Parathyroid adenoma (tissue), 2 donors: Measurements from ENCODE around the gene DDX56.

ENCODE experiments used
- H2AFZ ChIP-seq: fragments of 300-600 bp; sonication (generic); one replicate; pipeline ENCODE4 v1.7.0; 2017; ENCODE audit warnings: antibody characterized with exemption, mild to moderate bottlenecking
- H3K27ac ChIP-seq: fragments of 300-600 bp; sonication (generic); one replicate; pipeline ENCODE4 v1.7.0; 2017
- H3K27me3 ChIP-seq: fragments of 300-600 bp; sonication (generic); one replicate; pipeline ENCODE4 v1.7.0; 2017; ENCODE audit warnings: low read length; ENCODE audit not compliant: control insufficient read depth, insufficient read depth
- H3K36me3 ChIP-seq: fragments of 300-600 bp; sonication (generic); one replicate; pipeline ENCODE4 v1.7.0; 2017; ENCODE audit warnings: low read length; ENCODE audit not compliant: control insufficient read depth, insufficient read depth
- H3K4me1 ChIP-seq: fragments of 300-600 bp; sonication (generic); one replicate; pipeline ENCODE4 v1.7.0; 2017; ENCODE audit warnings: control low read depth
- H3K4me2 ChIP-seq: fragments of 300-600 bp; sonication (generic); one replicate; pipeline ENCODE4 v1.7.0; 2017; ENCODE audit warnings: low read length
- H3K4me3 ChIP-seq: fragments of 300-600 bp; sonication (generic); one replicate; pipeline ENCODE4 v1.7.0; 2017; ENCODE audit warnings: low read depth, low read length
- H3K79me2 ChIP-seq: fragments of 300-600 bp; sonication (generic); one replicate; pipeline ENCODE4 v1.7.0; 2017; ENCODE audit warnings: control low read depth
- H3K9ac ChIP-seq: fragments of 300-600 bp; sonication (generic); one replicate; pipeline ENCODE4 v1.7.0; 2017; ENCODE audit warnings: mild to moderate bottlenecking
- H3K9me3 ChIP-seq: fragments of 300-600 bp; sonication (generic); one replicate; pipeline ENCODE4 v1.7.0; 2017; ENCODE audit warnings: low read length; ENCODE audit not compliant: control insufficient read depth
- TF ChIP-seq, protein P1 (sequence below): fragments of 300-600 bp; sonication (generic); IDR thresholded peaks from one replicate; pipeline ENCODE4 v1.7.0; 2017; ENCODE audit warnings: antibody characterized with exemption, mild to moderate bottlenecking
- donor health status: primary hyperparathyroidism.

The DDX56 gene, protein sequence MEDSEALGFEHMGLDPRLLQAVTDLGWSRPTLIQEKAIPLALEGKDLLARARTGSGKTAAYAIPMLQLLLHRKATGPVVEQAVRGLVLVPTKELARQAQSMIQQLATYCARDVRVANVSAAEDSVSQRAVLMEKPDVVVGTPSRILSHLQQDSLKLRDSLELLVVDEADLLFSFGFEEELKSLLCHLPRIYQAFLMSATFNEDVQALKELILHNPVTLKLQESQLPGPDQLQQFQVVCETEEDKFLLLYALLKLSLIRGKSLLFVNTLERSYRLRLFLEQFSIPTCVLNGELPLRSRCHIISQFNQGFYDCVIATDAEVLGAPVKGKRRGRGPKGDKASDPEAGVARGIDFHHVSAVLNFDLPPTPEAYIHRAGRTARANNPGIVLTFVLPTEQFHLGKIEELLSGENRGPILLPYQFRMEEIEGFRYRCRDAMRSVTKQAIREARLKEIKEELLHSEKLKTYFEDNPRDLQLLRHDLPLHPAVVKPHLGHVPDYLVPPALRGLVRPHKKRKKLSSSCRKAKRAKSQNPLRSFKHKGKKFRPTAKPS

DNA sequence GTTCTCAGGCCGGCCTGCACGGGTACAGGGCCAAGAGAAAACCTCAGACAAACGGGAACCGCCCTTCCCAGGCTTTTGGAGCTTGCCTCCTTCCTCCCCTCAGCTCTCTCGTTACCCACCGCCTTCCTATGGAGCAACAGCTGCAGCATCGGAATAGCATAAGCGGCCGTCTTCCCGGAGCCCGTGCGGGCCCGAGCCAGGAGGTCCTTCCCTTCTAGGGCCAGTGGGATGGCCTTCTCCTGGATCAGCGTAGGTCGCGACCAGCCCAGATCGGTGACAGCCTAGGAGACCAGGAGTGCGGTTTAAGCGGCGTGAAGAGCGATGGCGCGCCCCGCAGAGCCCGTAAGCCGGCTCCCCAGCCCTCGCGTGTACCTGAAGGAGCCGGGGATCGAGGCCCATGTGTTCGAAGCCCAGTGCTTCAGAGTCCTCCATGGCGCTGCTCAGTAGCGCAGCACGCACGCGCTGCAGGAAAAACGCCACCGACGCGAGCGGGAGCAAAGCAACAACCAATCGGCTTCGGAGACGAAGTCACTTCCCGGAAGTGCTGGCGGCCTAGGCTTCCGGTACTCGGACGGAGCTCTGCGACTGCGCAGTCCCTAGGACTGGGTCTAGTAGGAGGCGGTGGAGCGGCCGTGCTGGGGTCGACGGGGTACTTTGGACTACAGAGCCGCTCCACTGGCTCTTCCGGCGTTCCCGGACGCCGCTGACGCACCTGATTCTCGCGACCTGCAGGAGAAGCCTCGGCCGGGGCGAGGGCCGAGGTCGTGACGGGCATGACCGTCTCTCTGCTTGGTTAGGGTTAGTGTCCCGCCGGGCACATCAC, at the start of gene DDX56:
DDX56 (minus strand) TSS at position 445 of the 823 bp plus-strand sequence; CDS start at position 432, 13 bp downstream.
- peak within 1 kb of the TSS; percentile 82 for H3K4me3 ChIP-seq
- TF ChIP-seq, protein P1, sequence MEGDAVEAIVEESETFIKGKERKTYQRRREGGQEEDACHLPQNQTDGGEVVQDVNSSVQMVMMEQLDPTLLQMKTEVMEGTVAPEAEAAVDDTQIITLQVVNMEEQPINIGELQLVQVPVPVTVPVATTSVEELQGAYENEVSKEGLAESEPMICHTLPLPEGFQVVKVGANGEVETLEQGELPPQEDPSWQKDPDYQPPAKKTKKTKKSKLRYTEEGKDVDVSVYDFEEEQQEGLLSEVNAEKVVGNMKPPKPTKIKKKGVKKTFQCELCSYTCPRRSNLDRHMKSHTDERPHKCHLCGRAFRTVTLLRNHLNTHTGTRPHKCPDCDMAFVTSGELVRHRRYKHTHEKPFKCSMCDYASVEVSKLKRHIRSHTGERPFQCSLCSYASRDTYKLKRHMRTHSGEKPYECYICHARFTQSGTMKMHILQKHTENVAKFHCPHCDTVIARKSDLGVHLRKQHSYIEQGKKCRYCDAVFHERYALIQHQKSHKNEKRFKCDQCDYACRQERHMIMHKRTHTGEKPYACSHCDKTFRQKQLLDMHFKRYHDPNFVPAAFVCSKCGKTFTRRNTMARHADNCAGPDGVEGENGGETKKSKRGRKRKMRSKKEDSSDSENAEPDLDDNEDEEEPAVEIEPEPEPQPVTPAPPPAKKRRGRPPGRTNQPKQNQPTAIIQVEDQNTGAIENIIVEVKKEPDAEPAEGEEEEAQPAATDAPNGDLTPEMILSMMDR: no peak
- H3K4me1 ChIP-seq: peaks cover 20% of the 10 kb centered on the region
- H3K4me2 ChIP-seq: peak within 1 kb of the TSS; percentile 90
- H3K9ac ChIP-seq: peak within 1 kb of the TSS; percentile 39
- no peaks in the 10 kb centered on the region for H3K27me3 ChIP-seq
- H2AFZ ChIP-seq: peak within 1 kb of the TSS; percentile 82
- peak within 1 kb of the TSS; percentile 86 for H3K27ac ChIP-seq
- peaks cover 36% of the 10 kb centered on the region for H3K79me2 ChIP-seq
- H3K9me3 ChIP-seq: no peaks in the 10 kb centered on the region
- H3K36me3 ChIP-seq: no peaks in the 10 kb centered on the region

DNA sequence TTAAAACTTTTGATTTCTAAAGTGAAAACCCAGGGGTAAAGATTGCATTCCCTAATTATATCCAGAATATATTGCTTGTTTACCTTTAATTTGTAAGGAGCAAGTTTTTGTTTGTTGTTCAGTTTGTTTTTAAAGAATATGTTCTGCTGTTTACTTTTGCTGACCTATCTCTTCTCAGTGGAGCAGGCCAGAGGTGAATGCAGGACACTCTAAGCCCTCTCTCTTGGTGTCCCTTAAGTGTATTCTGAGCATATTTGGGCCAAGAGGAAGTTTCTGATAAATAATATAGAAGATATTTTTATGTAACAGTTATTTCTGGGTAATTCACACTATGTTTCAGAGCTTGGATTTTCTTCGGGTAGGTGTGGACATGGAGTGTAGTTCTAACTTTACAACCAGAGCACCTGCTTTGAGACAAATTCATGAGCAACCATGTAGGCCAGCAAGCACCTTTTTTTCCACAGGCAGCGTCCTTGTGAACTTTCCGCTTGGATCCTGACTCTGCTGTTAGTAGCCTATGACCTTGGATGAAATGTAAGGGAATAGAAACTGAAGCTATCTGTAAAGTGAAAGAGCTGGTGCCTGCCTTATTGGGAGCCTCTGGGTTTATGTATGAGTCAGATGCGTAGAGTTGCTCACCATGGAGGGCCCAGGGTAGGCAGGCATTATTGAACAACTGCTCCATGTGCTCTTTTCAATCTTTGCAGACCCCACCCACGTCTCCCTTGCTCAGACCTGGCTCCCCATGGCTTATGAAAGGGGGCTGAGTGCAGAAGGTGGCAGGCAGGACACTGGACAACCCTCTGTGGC, 48.8 kb upstream of the DDX56 start:
- Histone ChIP-seq H3K9me3 (no peaks in the 10 kb centered on the region), H3K4me3 (no peak overlapping the region), H3K27me3 (no peaks in the 10 kb centered on the region), H2AFZ (no peak overlapping the region), H3K4me2 (peak overlapping the region; percentile 37), H3K4me1 (peaks cover 25% of the 10 kb centered on the region), H3K9ac (no peak overlapping the region), H3K36me3 (no peaks in the 10 kb centered on the region), H3K79me2 (peaks cover 55% of the 10 kb centered on the region), H3K27ac (peak overlapping the region; percentile 37)
- TF ChIP-seq, protein P1: no peak

DNA sequence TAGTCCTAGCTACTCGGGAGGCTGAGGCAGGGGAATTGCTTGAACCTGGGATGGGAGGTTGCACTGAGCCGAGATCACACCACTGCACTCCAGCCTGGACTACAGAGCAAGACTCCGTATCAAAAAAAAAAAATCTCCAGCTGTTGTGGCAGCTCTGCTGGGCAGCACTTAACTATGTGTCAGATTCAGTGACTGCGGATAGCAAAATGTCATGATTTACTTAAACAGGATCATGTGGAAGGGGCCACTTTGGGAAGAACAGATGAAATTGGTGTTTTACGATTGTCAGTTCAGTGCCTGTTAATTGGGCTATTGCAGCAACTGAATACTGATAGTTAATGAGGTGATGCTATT, 48.0 kb upstream of the DDX56 start:
- no peaks in the 10 kb centered on the region for H3K9me3 ChIP-seq
- no peak overlapping the region for H2AFZ ChIP-seq
- H3K9ac ChIP-seq: no peak overlapping the region
- H3K27ac ChIP-seq: peak overlapping the region; percentile 37
- H3K36me3 ChIP-seq: no peaks in the 10 kb centered on the region
- TF ChIP-seq, protein P1: no peak
- no peak overlapping the region for H3K4me3 ChIP-seq
- H3K79me2 ChIP-seq: peaks cover 58% of the 10 kb centered on the region
- peaks cover 31% of the 10 kb centered on the region for H3K4me1 ChIP-seq
- no peaks in the 10 kb centered on the region for H3K27me3 ChIP-seq
- H3K4me2 ChIP-seq: peak overlapping the region; percentile 37

DNA sequence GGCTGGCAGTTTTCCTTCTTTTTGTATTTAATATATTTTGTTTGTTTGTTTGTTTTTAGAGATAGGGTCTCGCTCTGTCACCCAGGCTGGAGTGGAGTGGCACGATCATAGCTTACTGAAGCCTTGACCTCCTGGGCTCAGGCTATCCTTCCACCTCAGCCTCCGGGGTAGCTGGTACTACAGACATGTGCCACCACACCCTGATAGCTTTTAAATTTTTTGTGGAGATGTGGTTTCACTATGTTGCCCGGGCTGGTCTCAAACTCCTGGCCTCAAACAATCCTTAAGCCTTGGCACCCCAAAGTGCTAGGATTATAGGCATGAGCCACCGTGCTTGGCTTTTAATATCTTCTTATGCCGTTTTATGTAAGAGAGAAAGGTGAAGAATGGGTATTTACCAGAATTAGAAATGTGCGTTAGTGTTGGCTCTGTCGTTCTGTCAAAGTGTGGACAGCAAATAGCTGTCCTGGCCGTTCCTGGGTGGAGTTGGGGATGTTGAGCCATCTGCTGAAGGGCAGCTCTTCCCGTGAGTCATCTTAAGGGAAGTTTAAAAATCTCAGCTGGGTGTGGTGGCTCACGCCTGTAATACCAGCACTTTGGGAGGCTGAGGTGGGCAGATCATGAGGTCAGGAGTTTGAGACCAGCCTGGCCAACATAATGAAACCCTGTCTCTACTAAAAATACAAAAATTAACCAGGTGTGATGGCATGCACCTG, 47.5 kb upstream of the DDX56 start:
- Histone ChIP-seq H3K27me3 (no peaks in the 10 kb centered on the region), H3K79me2 (peaks cover 56% of the 10 kb centered on the region), H3K4me1 (peaks cover 31% of the 10 kb centered on the region), H3K36me3 (no peaks in the 10 kb centered on the region), H3K4me3 (no peak overlapping the region), H3K4me2 (no peak overlapping the region), H3K27ac (no peak overlapping the region), H3K9me3 (no peaks in the 10 kb centered on the region), H2AFZ (no peak overlapping the region), H3K9ac (no peak overlapping the region)
- TF ChIP-seq, protein P1: no peak
